KMS-11 (cell line): Measurements from ENCODE around the gene SIRT5.

Experiments used
- H2AFZ ChIP-seq: fragments of 200-600 bp; sonication (generic); 2 replicates; pipeline ENCODE4 v1.6.1; 2016; ENCODE audit warnings: antibody characterized with exemption, mixed run types, low read depth
- H3K27ac ChIP-seq: fragments of 200-600 bp; sonication (generic); 2 replicates; pipeline ENCODE4 v1.6.1; 2016; ENCODE audit warnings: mild to moderate bottlenecking, mixed run types
- H3K27me3 ChIP-seq: fragments of 200-600 bp; sonication (generic); 2 replicates; pipeline ENCODE4 v1.6.1; 2017; ENCODE audit warnings: mild to moderate bottlenecking, low read depth, mixed run types, moderate library complexity; ENCODE audit not compliant: insufficient read depth
- H3K36me3 ChIP-seq: fragments of 200-600 bp; sonication (generic); 2 replicates; pipeline ENCODE4 v1.6.1; 2017; ENCODE audit warnings: mild to moderate bottlenecking, mixed run types; ENCODE audit not compliant: insufficient read depth
- H3K4me1 ChIP-seq: fragments of 200-600 bp; sonication (generic); 2 replicates; pipeline ENCODE4 v1.6.1; 2016; ENCODE audit warnings: mild to moderate bottlenecking, low read depth, mixed run types; ENCODE audit not compliant: poor library complexity, severe bottlenecking
- H3K4me2 ChIP-seq: fragments of 200-600 bp; sonication (generic); 2 replicates; pipeline ENCODE4 v1.7.0; 2016; ENCODE audit warnings: mild to moderate bottlenecking, mixed run types
- H3K4me3 ChIP-seq: fragments of 200-600 bp; sonication (generic); IDR thresholded peaks from 2 replicates; pipeline ENCODE4 v1.6.1; 2017; ENCODE audit warnings: low read depth, low read length, mixed read lengths; ENCODE audit not compliant: insufficient read depth
- H3K79me2 ChIP-seq: fragments of 200-600 bp; sonication (generic); 2 replicates; pipeline ENCODE4 v1.6.1; 2016; ENCODE audit warnings: low read depth, mixed run types; ENCODE audit not compliant: insufficient read depth
- H3K9ac ChIP-seq: fragments of 200-600 bp; sonication (generic); 2 replicates; pipeline ENCODE4 v1.6.1; 2016; ENCODE audit warnings: mild to moderate bottlenecking, mixed run types
- H4K20me1 ChIP-seq: fragments of 200-600 bp; sonication (generic); 2 replicates; pipeline ENCODE4 v1.6.1; 2016; ENCODE audit warnings: mild to moderate bottlenecking, mixed run types; ENCODE audit not compliant: insufficient read depth
- CTCF ChIP-seq: fragments of 200-600 bp; sonication (generic); conservative IDR thresholded peaks from 2 replicates; pipeline ENCODE4 v1.6.1; 2017; ENCODE audit warnings: low read depth, mild to moderate bottlenecking, antibody characterized with exemption, low read length, moderate library complexity, mixed read lengths

SIRT5 gene

GRCh38 chr6:13593103-13593502, 18.7 kb downstream of the SIRT5 start:
- Histone ChIP-seq H4K20me1 (no peaks in the 10 kb centered on the region), H3K27ac (no peak overlapping the region), H3K4me3 (no peak overlapping the region), H3K79me2 (no peaks in the 10 kb centered on the region), H3K4me2 (no peak overlapping the region), H3K4me1 (no peaks in the 10 kb centered on the region), H3K36me3 (no peaks in the 10 kb centered on the region), H3K27me3 (no peaks in the 10 kb centered on the region), H3K9ac (no peak overlapping the region), H2AFZ (no peak overlapping the region)
- no peak for TF ChIP-seq CTCF

GRCh38 chr6:13593720-13594119, 19.3 kb downstream of the SIRT5 start:
- Histone ChIP-seq H4K20me1 (no peaks in the 10 kb centered on the region), H3K36me3 (no peaks in the 10 kb centered on the region), H3K4me3 (no peak overlapping the region), H3K27me3 (no peaks in the 10 kb centered on the region), H2AFZ (no peak overlapping the region), H3K79me2 (no peaks in the 10 kb centered on the region), H3K4me1 (no peaks in the 10 kb centered on the region), H3K9ac (no peak overlapping the region), H3K27ac (no peak overlapping the region), H3K4me2 (no peak overlapping the region)
- TF ChIP-seq CTCF, result no peak

- H3K36me3 ChIP-seq, result no peaks in the 10 kb centered on the region
- H3K79me2 ChIP-seq, result no peaks in the 10 kb centered on the region
- no peak overlapping the region for H3K4me3 ChIP-seq
- H3K27ac ChIP-seq, result no peak overlapping the region
- no peak overlapping the region for H3K9ac ChIP-seq
- TF ChIP-seq CTCF, result no peak
- no peaks in the 10 kb centered on the region for H3K4me1 ChIP-seq
- H4K20me1 ChIP-seq, result no peaks in the 10 kb centered on the region
- H2AFZ ChIP-seq, result no peak overlapping the region
- H3K27me3 ChIP-seq, result no peaks in the 10 kb centered on the region
- H3K4me2 ChIP-seq, result no peak overlapping the region
These were observed 22.7 kb downstream of the SIRT5 start for GRCh38 chr6:13597073-13597472.

GRCh38 chr6:13600036-13600435, 25.6 kb downstream of the SIRT5 start:
- Histone ChIP-seq H3K4me2 (no peak overlapping the region), H3K79me2 (no peaks in the 10 kb centered on the region), H3K4me3 (no peak overlapping the region), H4K20me1 (no peaks in the 10 kb centered on the region), H3K9ac (no peak overlapping the region), H3K36me3 (no peaks in the 10 kb centered on the region), H3K27me3 (no peaks in the 10 kb centered on the region), H3K27ac (no peak overlapping the region), H3K4me1 (peaks cover 14% of the 10 kb centered on the region), H2AFZ (no peak overlapping the region)
- no peak for TF ChIP-seq CTCF
